HCT116 (cell line): Measurements from ENCODE around the gene ERC2. TPM values are rescaled to one million over a fixed set of nuclear protein-coding genes. Genes with fewer than 3 reads are reported as not detected.

Experiments used
- ATAC-seq: fragments of 200-7000 bp; cut with Tn5 transposase; 2 replicates; pipeline ENCODE4 v1.9.1; 2020; ENCODE audit warnings: mild to moderate bottlenecking, moderate library complexity
- BruUV-seq: library from RNA; stranded (reverse); fragments of 400-500 nt; replicated peaks from 2 replicates; lab custom pipeline; 2021; lab: Mats Ljungman, UMichigan
- CTCF ChIA-PET: fragments of 300-600 bp; sonication (Branson Sonifier 250); formaldehyde crosslinking; loops from one replicate; lab custom pipeline; 2021; ENCODE audit warnings: antibody characterized with exemption; lab: Charles Lee
- POLR2A ChIA-PET: fragments of 300-600, 350-600 bp; sonication (Branson Sonifier 250); formaldehyde crosslinking; loops from one replicate; lab custom pipeline; 2021; ENCODE audit warnings: antibody characterized with exemption; lab: Charles Lee
- RAD21 ChIA-PET, 2 experiments: fragments of 300-600 bp; sonication (Branson Sonifier 250); formaldehyde crosslinking; loops; one replicate each; lab custom pipeline; 2023; ENCODE audit warnings: low total read pairs in 2 of 2; ENCODE audit not compliant: uncharacterized antibody in 2 of 2, unreplicated experiment in 2 of 2, low non-redundant PET in 1 of 2; lab: Charles Lee
- DNase-seq: peaks from one replicate; pipeline ENCODE4 v3.0.0-alpha.2; 2010; ENCODE audit warnings: low read depth, low spot score
- H2AFZ ChIP-seq: fragments of 200-600 bp; shearing (Covaris generic), sonication (generic); 2 replicates; pipeline ENCODE4 v1.6.1; 2017; ENCODE audit warnings: low read depth, mixed run types, mixed read lengths, antibody characterized with exemption, low read length; ENCODE audit not compliant: poor library complexity, severe bottlenecking
- H3K27ac ChIP-seq: 2 replicates; pipeline ENCODE4 v1.5.1; 2012; ENCODE audit warnings: low read depth, low read length
- H3K27me3 ChIP-seq: fragments of 200-600 bp; sonication (generic); 2 replicates; pipeline ENCODE4 v1.6.1; 2016; ENCODE audit warnings: mixed run types, low read length, mixed read lengths; ENCODE audit not compliant: insufficient read depth
- H3K36me3 ChIP-seq, 2 experiments: fragments of 200-500 bp in 1 of 2; fragments of 200-600 bp in 1 of 2; sonication (Bioruptor generic) in 1 of 2; sonication (generic) in 1 of 2; 2 replicates each; pipeline versions ENCODE4 v1.5.1 to v1.6.1; 2014 to 2016; ENCODE audit warnings: low read length in 2 of 2, inconsistent platforms in 1 of 2, mixed read lengths in 1 of 2, mixed run types in 1 of 2; ENCODE audit not compliant: insufficient read depth in 2 of 2, control insufficient read depth in 1 of 2
- H3K4me1 ChIP-seq, 2 experiments: fragments of 200-600 bp in 1 of 2; sonication (generic) in 1 of 2; 2 replicates each; pipeline versions ENCODE4 v1.5.1 to v1.6.1; 2012 to 2017; ENCODE audit warnings: low read length in 2 of 2, inconsistent platforms in 1 of 2, mild to moderate bottlenecking in 1 of 2, mixed read lengths in 1 of 2, mixed run types in 1 of 2, moderate library complexity in 1 of 2; ENCODE audit not compliant: insufficient read depth in 2 of 2, control insufficient read depth in 1 of 2
- H3K4me2 ChIP-seq: fragments of 200-600 bp; sonication (generic); 2 replicates; pipeline ENCODE4 v1.6.1; 2017; ENCODE audit warnings: mixed run types, low read length, mixed read lengths
- H3K4me3 ChIP-seq, 2 experiments: fragments of 200-600 bp in 1 of 2; sonication (generic) in 1 of 2; replicated peaks in 1 of 2; 2 replicates each; pipeline ENCODE4 v1.5.1; 2011 to 2016; ENCODE audit warnings: low read length in 2 of 2, control low read depth in 1 of 2, low read depth in 1 of 2, mild to moderate bottlenecking in 1 of 2, mixed read lengths in 1 of 2, mixed run types in 1 of 2
- H3K79me2 ChIP-seq: fragments of 200-600 bp; sonication (generic); 2 replicates; pipeline ENCODE4 v1.6.1; 2017; ENCODE audit warnings: mild to moderate bottlenecking, mixed run types, low read length, moderate library complexity, mixed read lengths; ENCODE audit not compliant: insufficient read depth
- H3K9ac ChIP-seq: fragments of 200-600 bp; sonication (generic); 2 replicates; pipeline ENCODE4 v1.6.1; 2016; ENCODE audit warnings: low read length, mixed read lengths
- H3K9me2 ChIP-seq: fragments of 200-600 bp; sonication (generic), shearing (Covaris generic); 2 replicates; pipeline ENCODE4 v1.6.1; 2017; ENCODE audit warnings: mixed run types, mild to moderate bottlenecking, moderate library complexity; ENCODE audit not compliant: insufficient read depth
- H3K9me3 ChIP-seq, 2 experiments: fragments of 200-500 bp in 1 of 2; fragments of 200-600 bp in 1 of 2; sonication (Bioruptor generic) in 1 of 2; sonication (generic) in 1 of 2; 2 replicates each; pipeline ENCODE4 v1.6.1; 2014 to 2017; ENCODE audit warnings: low read length in 2 of 2, mixed read lengths in 2 of 2, inconsistent platforms in 1 of 2, low read depth in 1 of 2, mild to moderate bottlenecking in 1 of 2, mixed run types in 1 of 2, moderate library complexity in 1 of 2; ENCODE audit not compliant: control insufficient read depth in 1 of 2, insufficient read depth in 1 of 2
- H4K20me1 ChIP-seq: fragments of 200-600 bp; sonication (generic), shearing (Covaris generic); 2 replicates; pipeline ENCODE4 v1.6.1; 2017; ENCODE audit warnings: mixed run types, mild to moderate bottlenecking, moderate library complexity; ENCODE audit not compliant: insufficient read depth
- CEBPB ChIP-seq: IDR thresholded peaks from 2 replicates; pipeline ENCODE4 v1.6.1; 2012; ENCODE audit warnings: low read depth
- ELF1 ChIP-seq: IDR thresholded peaks from 2 replicates; pipeline ENCODE4 v1.6.1; 2012; ENCODE audit warnings: low read depth, borderline replicate concordance
- EZH2 ChIP-seq: fragments of 200-600 bp; sonication (generic); IDR thresholded peaks from 2 replicates; pipeline ENCODE4 v1.6.1; 2017; ENCODE audit warnings: antibody characterized with exemption, mixed run types
- EZH2phosphoT487 ChIP-seq: fragments of 200-600 bp; IDR thresholded peaks from 2 replicates; pipeline ENCODE4 v1.6.1; 2018; ENCODE audit warnings: antibody characterized with exemption, borderline replicate concordance
- FOSL1 ChIP-seq: IDR thresholded peaks from 2 replicates; pipeline ENCODE4 v1.6.1; 2012; ENCODE audit warnings: low read depth
- JUND ChIP-seq: IDR thresholded peaks from 2 replicates; pipeline ENCODE4 v1.6.1; 2012
- POLR2A ChIP-seq: IDR thresholded peaks from 2 replicates; pipeline ENCODE4 v1.7.0; 2011; ENCODE audit warnings: borderline replicate concordance; ENCODE audit not compliant: insufficient read depth, insufficient read length; ENCODE audit errors: extremely low read depth
- RAD21 ChIP-seq: IDR thresholded peaks from 2 replicates; pipeline ENCODE4 v1.6.1; 2012; ENCODE audit warnings: low read depth, mild to moderate bottlenecking
- SRF ChIP-seq: IDR thresholded peaks from 2 replicates; pipeline ENCODE4 v1.6.1; 2012; ENCODE audit warnings: low read depth
- YY1 ChIP-seq: IDR thresholded peaks from 2 replicates; pipeline ENCODE4 v1.6.1; 2011; ENCODE audit warnings: low read length, low read depth, moderate library complexity, mild to moderate bottlenecking; ENCODE audit not compliant: insufficient replicate concordance; ENCODE audit errors: extremely low read depth
- ZFX ChIP-seq: fragments of 450-650 bp; IDR thresholded peaks from 2 replicates; pipeline ENCODE4 v1.6.1; 2017
- intact Hi-C: fragments of 100-400 bp; cut with micrococcal nuclease; formaldehyde crosslinking; loops from 2 replicates; pipeline ENCODE4 v1.10.0; 2022
- total RNA-seq: library from RNA; stranded (reverse); gene quantifications from one replicate; pipeline ENCODE4 v1.2.1, GENCODE V29; 2021; ENCODE audit not compliant: unreplicated experiment

Gene ERC2
- total RNA-seq, 1 experiment from 2014 or later: not detected

GRCh38 chr3:55579496-55579895, 888.8 kb downstream of the ERC2 start:
- intact Hi-C loops: no loop called here
- RAD21 ChIA-PET: no interaction called here
- no peak overlapping the region for H3K4me3 ChIP-seq
- BruUV-seq: no TSS peak
- TF ChIP-seq EZH2 (no peak), POLR2A (no peak), SRF (no peak), ELF1 (no peak), YY1 (no peak), ZFX (no peak), RAD21 (no peak), EZH2phosphoT487 (no peak)
- TF ChIP-seq, all 23 proteins: peak for 0
- H3K79me2 ChIP-seq: no peaks in the 10 kb centered on the region
- no peaks in the 10 kb centered on the region for H3K27me3 ChIP-seq
- H4K20me1 ChIP-seq: no peaks in the 10 kb centered on the region
- H3K9ac ChIP-seq: no peak overlapping the region
- peaks cover 3 to 4% of the 10 kb centered on the region in 2 experiments; a peak in 2 of 4 replicates for H3K9me3 ChIP-seq
- POLR2A ChIA-PET: no interaction called here
- H3K4me2 ChIP-seq: no peak overlapping the region
- no peak overlapping the region for H3K27ac ChIP-seq
- H2AFZ ChIP-seq: no peak overlapping the region
- H3K4me1 ChIP-seq: no peaks in the 10 kb centered on the region
- ATAC-seq (no peak), DNase-seq (no peak)
- H3K9me2 ChIP-seq: no peaks in the 10 kb centered on the region
- CTCF ChIA-PET: no interaction called here
- H3K36me3 ChIP-seq: no peaks in the 10 kb centered on the region

DNA sequence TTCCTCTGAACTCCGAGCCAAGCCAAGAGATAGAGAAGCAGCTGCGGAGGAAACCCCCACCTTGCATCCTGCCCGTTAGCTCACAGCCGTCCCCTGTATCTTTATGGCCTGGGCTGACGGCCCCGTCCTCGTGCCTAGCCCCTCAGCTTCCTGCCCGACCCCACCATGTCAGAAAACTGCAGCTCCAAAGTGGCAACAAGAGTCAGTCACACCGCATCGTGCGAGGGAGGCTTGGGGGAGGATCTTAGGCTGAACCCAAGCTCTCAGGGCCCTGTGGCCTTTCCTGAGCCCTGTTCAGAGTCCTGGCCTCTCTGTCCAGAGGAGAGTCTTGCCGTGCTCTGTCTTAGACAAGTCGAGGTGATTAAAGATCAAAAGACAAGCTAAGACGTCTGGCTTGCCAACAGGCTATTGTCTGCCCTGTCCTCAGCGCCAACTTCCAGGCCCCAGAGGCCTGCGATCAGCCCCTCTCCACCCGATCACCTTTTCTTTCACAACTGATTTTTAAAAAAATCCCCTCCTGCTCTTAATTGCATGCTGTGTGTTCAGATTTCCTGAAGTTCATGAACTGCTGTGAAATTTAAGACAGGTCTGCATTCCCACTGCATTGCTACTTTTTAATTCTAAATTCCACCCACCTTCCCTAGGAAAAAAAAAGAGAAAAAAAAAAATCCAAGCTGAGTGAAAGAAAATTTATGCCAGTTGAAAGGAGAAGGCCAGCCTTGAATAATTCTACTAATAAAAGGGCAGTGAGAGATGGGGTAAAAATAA, 891.5 kb downstream of the ERC2 start:
- Histone ChIP-seq H3K4me1 (no peaks in the 10 kb centered on the region), H4K20me1 (no peaks in the 10 kb centered on the region), H3K79me2 (no peaks in the 10 kb centered on the region), H3K9ac (no peak overlapping the region), H3K9me3 (peaks cover 3 to 4% of the 10 kb centered on the region in 2 experiments; a peak in 2 of 4 replicates), H3K27me3 (no peaks in the 10 kb centered on the region), H3K27ac (no peak overlapping the region), H3K4me2 (no peak overlapping the region), H3K36me3 (no peaks in the 10 kb centered on the region), H2AFZ (no peak overlapping the region), H3K4me3 (no peak overlapping the region), H3K9me2 (no peaks in the 10 kb centered on the region)
- ATAC-seq (no peak), DNase-seq (no peak)
- CTCF ChIA-PET: no interaction called here
- POLR2A ChIA-PET: no interaction called here
- RAD21 ChIA-PET: no interaction called here
- TF ChIP-seq CEBPB: no peak
- no peak for TF ChIP-seq JUND
- no peak for TF ChIP-seq EZH2
- TF ChIP-seq FOSL1: no peak
- no peak for TF ChIP-seq YY1
- intact Hi-C loops: no loop called here
- no TSS peak for BruUV-seq
